HEK293 (cell line): ENCODE measurements around the gene CADM3.

Experiments
- YY1 ChIP-seq: fragments of 450-650 bp; formaldehyde crosslinking; IDR thresholded peaks from 2 replicates; pipeline ENCODE4 v1.5.1; 2018; ENCODE audit warnings: missing biosample characterization, missing genetic modification characterization
- ZBTB21 ChIP-seq: fragments of 450-650 bp; formaldehyde crosslinking; IDR thresholded peaks from 2 replicates; pipeline ENCODE4 v1.5.1; 2017; ENCODE audit warnings: missing biosample characterization, missing genetic modification characterization
- ZEB2 ChIP-seq: fragments of 450-650 bp; formaldehyde crosslinking; IDR thresholded peaks from 2 replicates; pipeline ENCODE4 v1.5.1; 2016; ENCODE audit warnings: missing biosample characterization, missing genetic modification characterization
- ZFP3 ChIP-seq: fragments of 450-650 bp; formaldehyde crosslinking; IDR thresholded peaks from 2 replicates; pipeline ENCODE4 v1.5.1; 2016; ENCODE audit warnings: low read depth, missing biosample characterization, missing genetic modification characterization
- ZNF174 ChIP-seq: fragments of 450-650 bp; formaldehyde crosslinking; IDR thresholded peaks from 2 replicates; pipeline ENCODE4 v1.5.0; 2017; ENCODE audit warnings: missing biosample characterization, mild to moderate bottlenecking, missing genetic modification characterization
- ZNF311 ChIP-seq: fragments of 450-650 bp; formaldehyde crosslinking; IDR thresholded peaks from 2 replicates; pipeline ENCODE4 v1.5.1; 2017; ENCODE audit warnings: missing biosample characterization, missing genetic modification characterization, borderline replicate concordance
- ZNF701 ChIP-seq: fragments of 450-650 bp; formaldehyde crosslinking; IDR thresholded peaks from 2 replicates; pipeline ENCODE4 v1.5.1; 2016; ENCODE audit warnings: missing biosample characterization, missing genetic modification characterization
- ZNF768 ChIP-seq: fragments of 450-650 bp; formaldehyde crosslinking; IDR thresholded peaks from 2 replicates; pipeline ENCODE4 v1.5.1; 2018; ENCODE audit warnings: missing biosample characterization, mild to moderate bottlenecking, missing genetic modification characterization
- TF ChIP-seq, protein P1 (sequence below): fragments of 450-650 bp; formaldehyde crosslinking; IDR thresholded peaks from 2 replicates; pipeline ENCODE4 v1.5.1; 2016; ENCODE audit warnings: missing biosample characterization, missing genetic modification characterization, borderline replicate concordance
- TF ChIP-seq, protein P2 (sequence below): fragments of 450-650 bp; formaldehyde crosslinking; IDR thresholded peaks from 2 replicates; pipeline ENCODE4 v1.5.1; 2016; ENCODE audit warnings: missing biosample characterization, missing genetic modification characterization
- TF ChIP-seq, protein P3 (sequence below): fragments of 450-650 bp; formaldehyde crosslinking; IDR thresholded peaks from 2 replicates; pipeline ENCODE4 v1.5.1; 2016; ENCODE audit warnings: missing biosample characterization, missing genetic modification characterization, low read depth

DNA sequence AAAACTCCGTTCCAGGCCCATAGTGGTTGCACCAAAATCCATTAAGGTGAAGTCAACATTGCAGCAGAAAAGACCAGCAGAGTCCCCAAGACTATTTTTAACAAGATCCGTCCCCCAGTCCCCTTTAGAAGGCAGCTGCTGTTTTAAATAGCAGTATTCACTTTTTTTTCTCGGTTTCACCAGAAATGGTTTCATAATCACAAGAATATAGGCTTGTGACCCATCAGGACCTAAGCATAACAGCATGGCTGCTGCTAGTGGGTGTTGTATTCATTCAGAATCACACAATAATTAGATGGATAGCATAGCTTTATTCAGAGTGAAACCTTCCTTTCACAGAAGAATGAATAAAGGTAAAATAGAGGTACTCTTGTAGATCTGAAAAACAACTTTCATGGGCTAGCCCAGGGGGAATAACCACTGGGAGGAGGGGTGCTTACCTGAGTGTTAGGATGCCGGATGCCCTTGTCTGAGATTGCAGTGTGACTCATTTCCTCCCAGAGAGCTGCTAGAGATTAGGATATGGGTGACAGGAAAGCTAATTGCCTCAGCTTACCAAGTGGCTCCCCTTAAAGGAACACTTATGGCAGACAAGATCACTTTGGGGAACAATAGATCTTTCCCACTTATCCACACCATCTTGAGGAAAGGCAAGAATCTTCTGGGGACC is 68.3 kb downstream of the CADM3 start:
- TF ChIP-seq YY1 (tag by site-specific recombination) (no peak), ZNF311 (tag by site-specific recombination) (no peak), ZEB2 (tag by site-specific recombination) (no peak), ZBTB21 (tag by site-specific recombination) (no peak), ZNF174 (tag by site-specific recombination) (no peak), ZNF701 (no peak), ZNF768 (tag by site-specific recombination) (no peak), ZFP3 (tag by site-specific recombination) (no peak)
- TF ChIP-seq, protein P1, sequence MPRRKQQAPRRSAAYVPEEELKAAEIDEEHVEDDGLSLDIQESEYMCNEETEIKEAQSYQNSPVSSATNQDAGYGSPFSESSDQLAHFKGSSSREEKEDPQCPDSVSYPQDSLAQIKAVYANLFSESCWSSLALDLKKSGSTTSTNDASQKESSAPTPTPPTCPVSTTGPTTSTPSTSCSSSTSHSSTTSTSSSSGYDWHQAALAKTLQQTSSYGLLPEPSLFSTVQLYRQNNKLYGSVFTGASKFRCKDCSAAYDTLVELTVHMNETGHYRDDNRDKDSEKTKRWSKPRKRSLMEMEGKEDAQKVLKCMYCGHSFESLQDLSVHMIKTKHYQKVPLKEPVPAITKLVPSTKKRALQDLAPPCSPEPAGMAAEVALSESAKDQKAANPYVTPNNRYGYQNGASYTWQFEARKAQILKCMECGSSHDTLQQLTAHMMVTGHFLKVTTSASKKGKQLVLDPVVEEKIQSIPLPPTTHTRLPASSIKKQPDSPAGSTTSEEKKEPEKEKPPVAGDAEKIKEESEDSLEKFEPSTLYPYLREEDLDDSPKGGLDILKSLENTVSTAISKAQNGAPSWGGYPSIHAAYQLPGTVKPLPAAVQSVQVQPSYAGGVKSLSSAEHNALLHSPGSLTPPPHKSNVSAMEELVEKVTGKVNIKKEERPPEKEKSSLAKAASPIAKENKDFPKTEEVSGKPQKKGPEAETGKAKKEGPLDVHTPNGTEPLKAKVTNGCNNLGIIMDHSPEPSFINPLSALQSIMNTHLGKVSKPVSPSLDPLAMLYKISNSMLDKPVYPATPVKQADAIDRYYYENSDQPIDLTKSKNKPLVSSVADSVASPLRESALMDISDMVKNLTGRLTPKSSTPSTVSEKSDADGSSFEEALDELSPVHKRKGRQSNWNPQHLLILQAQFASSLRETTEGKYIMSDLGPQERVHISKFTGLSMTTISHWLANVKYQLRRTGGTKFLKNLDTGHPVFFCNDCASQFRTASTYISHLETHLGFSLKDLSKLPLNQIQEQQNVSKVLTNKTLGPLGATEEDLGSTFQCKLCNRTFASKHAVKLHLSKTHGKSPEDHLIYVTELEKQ (tag by site-specific recombination): no peak
- TF ChIP-seq, protein P2, sequence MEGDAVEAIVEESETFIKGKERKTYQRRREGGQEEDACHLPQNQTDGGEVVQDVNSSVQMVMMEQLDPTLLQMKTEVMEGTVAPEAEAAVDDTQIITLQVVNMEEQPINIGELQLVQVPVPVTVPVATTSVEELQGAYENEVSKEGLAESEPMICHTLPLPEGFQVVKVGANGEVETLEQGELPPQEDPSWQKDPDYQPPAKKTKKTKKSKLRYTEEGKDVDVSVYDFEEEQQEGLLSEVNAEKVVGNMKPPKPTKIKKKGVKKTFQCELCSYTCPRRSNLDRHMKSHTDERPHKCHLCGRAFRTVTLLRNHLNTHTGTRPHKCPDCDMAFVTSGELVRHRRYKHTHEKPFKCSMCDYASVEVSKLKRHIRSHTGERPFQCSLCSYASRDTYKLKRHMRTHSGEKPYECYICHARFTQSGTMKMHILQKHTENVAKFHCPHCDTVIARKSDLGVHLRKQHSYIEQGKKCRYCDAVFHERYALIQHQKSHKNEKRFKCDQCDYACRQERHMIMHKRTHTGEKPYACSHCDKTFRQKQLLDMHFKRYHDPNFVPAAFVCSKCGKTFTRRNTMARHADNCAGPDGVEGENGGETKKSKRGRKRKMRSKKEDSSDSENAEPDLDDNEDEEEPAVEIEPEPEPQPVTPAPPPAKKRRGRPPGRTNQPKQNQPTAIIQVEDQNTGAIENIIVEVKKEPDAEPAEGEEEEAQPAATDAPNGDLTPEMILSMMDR: no peak
- TF ChIP-seq, protein P3, sequence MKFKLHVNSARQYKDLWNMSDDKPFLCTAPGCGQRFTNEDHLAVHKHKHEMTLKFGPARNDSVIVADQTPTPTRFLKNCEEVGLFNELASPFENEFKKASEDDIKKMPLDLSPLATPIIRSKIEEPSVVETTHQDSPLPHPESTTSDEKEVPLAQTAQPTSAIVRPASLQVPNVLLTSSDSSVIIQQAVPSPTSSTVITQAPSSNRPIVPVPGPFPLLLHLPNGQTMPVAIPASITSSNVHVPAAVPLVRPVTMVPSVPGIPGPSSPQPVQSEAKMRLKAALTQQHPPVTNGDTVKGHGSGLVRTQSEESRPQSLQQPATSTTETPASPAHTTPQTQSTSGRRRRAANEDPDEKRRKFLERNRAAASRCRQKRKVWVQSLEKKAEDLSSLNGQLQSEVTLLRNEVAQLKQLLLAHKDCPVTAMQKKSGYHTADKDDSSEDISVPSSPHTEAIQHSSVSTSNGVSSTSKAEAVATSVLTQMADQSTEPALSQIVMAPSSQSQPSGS (tag by site-specific recombination): no peak
